GM21529 (cell line): Measurements from ENCODE around the gene PGA3.
"Not testable (repeated sequence)": the region's sequence is repeated elsewhere in the genome, so short reads cannot be mapped to it uniquely, and the experiment has no call there.

ENCODE experiments used
- ATAC-seq: cut with Tn5 transposase; IDR thresholded peaks from one replicate; pipeline ENCODE4 v1.9.1; 2021; ENCODE audit not compliant: unreplicated experiment

The PGA3 gene

DNA sequence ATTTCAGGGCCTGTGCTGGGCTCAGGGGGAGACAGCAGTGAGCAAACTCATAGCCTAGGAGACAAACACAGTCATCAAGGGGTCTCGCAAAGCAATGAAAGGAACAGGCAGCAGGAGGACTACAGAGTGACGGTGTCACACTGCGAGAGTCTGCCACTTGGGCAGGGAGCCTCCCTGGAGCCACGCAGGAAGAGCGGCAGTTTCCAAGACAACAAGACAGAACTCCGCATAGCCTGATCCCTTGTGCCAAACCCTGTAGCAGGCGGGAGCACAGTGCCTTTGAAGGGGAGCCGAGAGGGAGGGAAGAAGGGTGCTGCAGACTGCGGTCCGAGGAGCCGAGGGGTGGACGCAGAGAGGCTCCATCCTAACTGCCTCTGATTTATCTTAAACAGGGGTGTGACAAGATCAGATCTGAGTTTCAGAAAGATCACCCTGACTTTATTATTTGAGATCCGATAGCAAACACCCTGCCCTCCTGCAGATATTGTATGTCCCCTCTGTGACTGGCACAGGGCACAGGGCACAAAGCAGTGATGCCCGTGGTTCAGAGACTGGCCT, 1.3 kb downstream of the PGA3 start:
- not testable (repeated sequence) for ATAC-seq

DNA sequence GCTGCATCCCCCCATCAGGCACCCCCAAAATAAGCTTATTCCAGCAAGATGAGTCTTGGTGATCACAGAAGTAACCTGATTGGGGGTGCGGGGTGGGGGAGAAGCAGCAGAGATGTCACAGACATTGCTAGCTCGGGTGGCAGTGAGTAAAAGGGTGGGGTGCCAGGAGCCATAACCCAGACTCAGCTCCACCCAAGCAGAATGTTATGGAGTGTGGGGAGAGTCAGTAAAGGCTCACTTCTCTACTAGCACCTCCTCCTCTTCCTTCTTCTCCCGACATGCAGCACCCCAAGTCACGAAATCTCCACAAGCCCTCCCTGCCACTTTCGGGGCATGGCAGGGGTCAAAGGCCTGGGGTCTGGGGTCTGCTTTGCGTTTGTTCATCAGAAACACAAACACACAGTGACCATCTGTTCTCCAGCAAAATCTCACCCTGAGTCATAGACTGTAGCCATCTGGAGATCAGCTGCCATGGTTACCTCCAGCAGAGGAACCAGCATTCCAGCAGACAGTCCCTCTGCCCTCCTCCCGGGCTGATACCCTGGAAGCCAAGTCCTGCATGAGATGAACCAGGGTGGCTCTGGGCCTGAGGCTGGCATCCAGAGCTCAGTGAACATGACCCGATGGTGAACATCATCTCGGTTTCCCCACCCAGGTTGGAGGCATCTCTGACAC, 4.5 kb downstream of the PGA3 start:
- ATAC-seq: not testable (repeated sequence)

DNA sequence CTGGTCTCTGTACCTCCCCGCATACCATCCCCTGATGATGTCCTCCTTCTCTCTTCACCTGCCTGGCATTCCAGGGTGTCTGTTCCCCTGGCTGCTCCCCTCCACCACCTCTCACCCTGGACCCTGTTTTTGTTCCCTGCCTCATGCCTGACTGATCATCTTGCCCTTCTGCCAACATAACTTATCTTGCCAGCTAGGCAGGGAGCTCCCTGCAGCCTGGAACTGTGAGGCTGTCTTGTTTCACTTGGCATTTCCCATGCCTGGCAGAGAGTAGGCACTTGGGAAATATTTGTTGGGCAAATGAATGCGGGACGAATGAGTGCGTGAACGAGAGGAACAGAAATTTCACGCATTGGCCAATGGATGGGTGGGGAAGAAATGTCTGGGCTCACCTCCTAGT, 7.3 kb downstream of the PGA3 start:
- ATAC-seq: not testable (repeated sequence)

DNA sequence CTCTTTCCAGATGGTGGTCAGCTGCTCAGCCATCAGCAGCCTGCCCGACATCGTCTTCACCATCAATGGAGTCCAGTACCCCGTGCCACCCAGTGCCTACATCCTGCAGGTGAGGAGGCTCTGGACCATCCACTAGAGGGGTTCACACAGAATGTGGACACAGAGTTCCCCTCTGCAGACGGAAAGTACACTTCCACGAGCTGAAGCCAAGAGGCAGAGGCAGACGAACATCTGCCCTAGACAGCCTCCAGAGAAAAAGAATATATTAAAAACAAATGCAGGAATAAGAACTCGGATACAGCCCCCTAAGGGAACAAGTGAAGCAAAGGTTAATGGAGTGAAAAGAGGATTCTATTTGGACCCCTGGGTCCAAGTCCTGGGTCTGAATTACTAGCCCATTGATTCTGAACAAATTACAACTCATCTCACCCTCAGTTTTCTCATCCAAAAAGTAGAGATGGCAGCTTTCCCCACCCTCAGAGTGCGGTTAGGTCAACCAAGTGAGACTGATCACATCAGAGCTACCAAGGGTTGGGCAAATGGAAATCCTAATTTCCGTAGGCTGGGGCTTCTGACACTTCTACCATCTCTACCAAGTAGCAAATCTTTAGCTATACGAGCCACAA, 8.1 kb downstream of the PGA3 start:
- ATAC-seq: not testable (repeated sequence)

DNA sequence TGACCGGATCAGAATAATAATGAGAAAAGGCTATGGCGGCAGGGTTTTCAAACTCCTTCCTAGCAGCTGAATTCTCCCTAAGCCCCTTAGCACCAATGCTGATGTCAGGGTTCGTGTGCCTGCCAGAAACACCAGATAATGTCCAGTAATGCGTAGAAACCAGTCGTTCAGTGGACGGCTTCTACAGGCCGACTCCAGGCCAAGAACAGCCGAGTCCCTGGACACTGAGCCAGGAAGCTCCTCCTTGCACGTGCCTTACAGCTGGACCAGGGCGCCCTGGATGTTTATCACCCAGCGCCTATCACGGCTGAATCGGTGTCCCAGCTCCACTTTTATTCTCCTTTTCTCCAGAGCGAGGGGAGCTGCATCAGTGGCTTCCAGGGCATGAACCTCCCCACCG, 8.9 kb downstream of the PGA3 start:
- not testable (repeated sequence) for ATAC-seq

DNA sequence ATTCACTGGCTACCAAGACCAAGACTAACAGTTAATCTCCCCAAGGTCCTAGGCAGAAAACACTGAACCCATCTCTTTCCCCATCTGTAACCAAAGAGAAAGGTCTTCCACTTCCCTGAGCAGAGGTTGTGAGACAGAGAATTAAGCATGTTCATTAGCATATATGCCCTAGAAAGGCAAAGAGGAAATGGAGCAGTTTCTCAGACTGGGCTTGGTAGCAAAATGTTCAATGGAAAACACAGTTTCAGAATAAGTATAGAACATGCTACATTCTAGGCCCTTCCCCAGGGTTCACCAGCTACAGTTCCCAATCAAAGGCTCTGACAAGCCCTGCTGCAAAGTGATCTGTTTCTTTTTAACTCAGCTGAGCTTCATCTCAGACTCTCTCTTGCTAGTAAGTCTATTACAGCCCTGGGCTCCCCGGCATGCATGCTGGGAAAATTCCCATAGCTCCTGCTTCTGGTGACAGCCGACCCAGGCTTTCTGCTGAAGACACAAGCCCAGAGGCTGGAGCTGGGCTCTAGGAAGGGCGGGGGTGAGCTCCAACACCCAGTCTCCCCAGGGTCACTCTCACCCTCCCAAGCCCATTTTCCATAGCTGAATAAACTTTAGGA, 10.5 kb downstream of the PGA3 start:
- not testable (repeated sequence) for ATAC-seq

- not testable (repeated sequence) for ATAC-seq
Measured at GRCh38 chr11:61218306-61218705, 15.0 kb downstream of the PGA3 start.

GRCh38 chr11:61219016-61219415, 15.7 kb downstream of the PGA3 start:
- not testable (repeated sequence) for ATAC-seq

DNA sequence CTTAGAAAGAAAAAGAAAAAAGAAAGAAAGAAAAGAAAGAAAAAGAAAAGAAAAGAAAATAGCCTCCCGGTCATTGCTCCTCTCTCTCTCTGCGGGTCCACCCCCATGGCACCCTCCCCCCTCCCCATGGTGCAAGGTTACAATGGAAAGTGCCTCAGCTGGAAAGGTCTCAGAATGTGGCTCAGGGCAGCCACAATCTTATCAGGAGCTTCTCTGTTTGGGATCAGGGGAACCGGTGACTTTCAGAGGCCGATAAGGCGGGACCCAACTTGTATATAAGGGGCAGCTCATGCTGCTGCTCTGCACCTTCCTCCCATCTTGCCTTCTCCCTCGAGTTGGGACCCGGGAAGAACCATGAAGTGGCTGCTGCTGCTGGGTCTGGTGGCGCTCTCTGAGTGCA, 18.7 kb downstream of the PGA3 start, which contains the start of gene PGA4:
PGA4 (plus strand) TSS at position 301 of the 400 bp plus-strand sequence; CDS start at position 355, 54 bp downstream.
- ATAC-seq: not testable (repeated sequence)

DNA sequence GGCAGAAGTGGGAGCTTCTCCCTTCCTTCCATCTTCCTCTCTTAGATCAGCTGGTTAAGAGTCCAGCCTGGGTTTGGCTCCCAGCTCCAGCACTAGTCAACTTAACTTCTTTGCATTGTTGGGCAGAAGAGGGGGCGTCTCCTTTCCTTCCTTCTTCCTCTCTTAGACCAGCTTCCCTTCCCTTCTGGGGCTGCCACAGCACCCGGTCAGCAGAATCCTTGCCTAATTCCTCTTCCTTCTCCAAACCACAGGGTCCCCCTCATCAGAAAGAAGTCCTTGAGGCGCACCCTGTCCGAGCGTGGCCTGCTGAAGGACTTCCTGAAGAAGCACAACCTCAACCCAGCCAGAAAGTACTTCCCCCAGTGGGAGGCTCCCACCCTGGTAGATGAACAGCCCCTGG, 19.4 kb downstream of the PGA3 start:
- ATAC-seq: not testable (repeated sequence)

DNA sequence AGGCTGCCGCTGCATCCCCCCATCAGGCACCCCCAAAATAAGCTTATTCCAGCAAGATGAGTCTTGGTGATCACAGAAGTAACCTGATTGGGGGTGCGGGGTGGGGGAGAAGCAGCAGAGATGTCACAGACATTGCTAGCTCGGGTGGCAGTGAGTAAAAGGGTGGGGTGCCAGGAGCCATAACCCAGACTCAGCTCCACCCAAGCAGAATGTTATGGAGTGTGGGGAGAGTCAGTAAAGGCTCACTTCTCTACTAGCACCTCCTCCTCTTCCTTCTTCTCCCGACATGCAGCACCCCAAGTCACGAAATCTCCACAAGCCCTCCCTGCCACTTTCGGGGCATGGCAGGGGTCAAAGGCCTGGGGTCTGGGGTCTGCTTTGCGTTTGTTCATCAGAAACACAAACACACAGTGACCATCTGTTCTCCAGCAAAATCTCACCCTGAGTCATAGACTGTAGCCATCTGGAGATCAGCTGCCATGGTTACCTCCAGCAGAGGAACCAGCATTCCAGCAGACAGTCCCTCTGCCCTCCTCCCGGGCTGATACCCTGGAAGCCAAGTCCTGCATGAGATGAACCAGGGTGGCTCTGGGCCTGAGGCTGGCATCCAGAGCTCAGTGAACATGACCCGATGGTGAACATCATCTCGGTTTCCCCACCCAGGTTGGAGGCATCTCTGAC, 23.3 kb downstream of the PGA3 start:
- not testable (repeated sequence) for ATAC-seq

- ATAC-seq: not testable (repeated sequence)
Measured at GRCh38 chr11:61229458-61229857, 26.1 kb downstream of the PGA3 start.

- not testable (repeated sequence) for ATAC-seq
Measured at GRCh38 chr11:61231033-61231432, 27.7 kb downstream of the PGA3 start.

DNA sequence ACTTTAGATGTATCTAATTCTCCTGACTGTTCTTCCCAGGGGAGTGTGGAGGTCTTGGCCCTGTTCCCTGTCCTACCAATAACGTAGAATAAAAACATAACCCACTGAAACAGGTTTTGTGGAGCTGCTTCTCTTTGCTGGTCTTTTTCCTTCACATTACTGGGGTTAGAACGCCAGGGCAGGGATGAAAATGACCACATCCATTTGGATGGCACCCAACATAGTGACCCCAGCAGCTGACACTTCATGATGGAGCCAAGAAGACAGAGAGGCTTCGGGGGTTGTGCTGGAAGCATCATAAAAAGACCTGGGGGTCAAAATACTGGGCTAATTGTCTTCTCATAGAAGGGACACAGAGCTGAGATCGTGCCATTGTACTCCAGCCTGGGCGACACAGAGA, 28.3 kb downstream of the PGA3 start:
- not testable (repeated sequence) for ATAC-seq

DNA sequence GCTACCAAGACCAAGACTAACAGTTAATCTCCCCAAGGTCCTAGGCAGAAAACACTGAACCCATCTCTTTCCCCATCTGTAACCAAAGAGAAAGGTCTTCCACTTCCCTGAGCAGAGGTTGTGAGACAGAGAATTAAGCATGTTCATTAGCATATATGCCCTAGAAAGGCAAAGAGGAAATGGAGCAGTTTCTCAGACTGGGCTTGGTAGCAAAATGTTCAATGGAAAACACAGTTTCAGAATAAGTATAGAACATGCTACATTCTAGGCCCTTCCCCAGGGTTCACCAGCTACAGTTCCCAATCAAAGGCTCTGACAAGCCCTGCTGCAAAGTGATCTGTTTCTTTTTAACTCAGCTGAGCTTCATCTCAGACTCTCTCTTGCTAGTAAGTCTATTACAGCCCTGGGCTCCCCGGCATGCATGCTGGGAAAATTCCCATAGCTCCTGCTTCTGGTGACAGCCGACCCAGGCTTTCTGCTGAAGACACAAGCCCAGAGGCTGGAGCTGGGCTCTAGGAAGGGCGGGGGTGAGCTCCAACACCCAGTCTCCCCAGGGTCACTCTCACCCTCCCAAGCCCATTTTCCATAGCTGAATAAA, 29.3 kb downstream of the PGA3 start:
- ATAC-seq: not testable (repeated sequence)

- not testable (repeated sequence) for ATAC-seq
Measured at GRCh38 chr11:61237130-61237529, 33.8 kb downstream of the PGA3 start.

GRCh38 chr11:61240288-61240687, 37.0 kb downstream of the PGA3 start:
- not testable (repeated sequence) for ATAC-seq

GRCh38 chr11:61240875-61241274, 37.6 kb downstream of the PGA3 start, which contains the start of gene PGA5:
Gene PGA5, plus strand, starts transcription at chr11:61241175. Its CDS starts 52 bp downstream, at chr11:61241227.
- ATAC-seq: not testable (repeated sequence)

DNA sequence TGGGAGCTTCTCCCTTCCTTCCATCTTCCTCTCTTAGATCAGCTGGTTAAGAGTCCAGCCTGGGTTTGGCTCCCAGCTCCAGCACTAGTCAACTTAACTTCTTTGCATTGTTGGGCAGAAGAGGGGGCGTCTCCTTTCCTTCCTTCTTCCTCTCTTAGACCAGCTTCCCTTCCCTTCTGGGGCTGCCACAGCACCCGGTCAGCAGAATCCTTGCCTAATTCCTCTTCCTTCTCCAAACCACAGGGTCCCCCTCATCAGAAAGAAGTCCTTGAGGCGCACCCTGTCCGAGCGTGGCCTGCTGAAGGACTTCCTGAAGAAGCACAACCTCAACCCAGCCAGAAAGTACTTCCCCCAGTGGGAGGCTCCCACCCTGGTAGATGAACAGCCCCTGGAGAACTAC, 38.2 kb downstream of the PGA3 start:
- ATAC-seq: not testable (repeated sequence)

- ATAC-seq: not testable (repeated sequence)
Measured at GRCh38 chr11:61245284-61245964, 42.1 kb downstream of the PGA3 start.
